Activated T-helper 17 cell treated with anti-CD3 and anti-CD28 coated beads, Interleukin-2, amount 50 U/mL, for 72 hours (primary cell): Measurements from ENCODE around the gene GRAMD1B. TPM values are rescaled to one million over a fixed set of nuclear protein-coding genes. Genes with fewer than 3 reads are reported as not detected.

ENCODE experiments used
- ATAC-seq: fragments of 150-1000 bp; cut with Tn5 transposase; replicated peaks from 2 replicates; pipeline ENCODE4 v1.10.0; 2021; ENCODE audit warnings: mild to moderate bottlenecking, moderate library complexity
- H3K27ac Mint-ChIP-seq: one replicate; pipeline ENCODE4 v1.8.0; 2022; ENCODE audit warnings: mixed read lengths
- H3K27me3 Mint-ChIP-seq: one replicate; pipeline ENCODE4 v1.8.0; 2022; ENCODE audit warnings: mixed read lengths
- H3K36me3 Mint-ChIP-seq: one replicate; pipeline ENCODE4 v1.8.0; 2022; ENCODE audit warnings: low read depth, mild to moderate bottlenecking, mixed read lengths
- H3K4me1 Mint-ChIP-seq: one replicate; pipeline ENCODE4 v1.8.0; 2022; ENCODE audit warnings: mixed read lengths
- H3K4me3 Mint-ChIP-seq: one replicate; pipeline ENCODE4 v1.8.0; 2022; ENCODE audit warnings: mild to moderate bottlenecking, mixed read lengths
- H3K9me3 Mint-ChIP-seq: one replicate; pipeline ENCODE4 v1.8.0; 2022; ENCODE audit warnings: mixed read lengths
- total RNA-seq, 2 donors: library from RNA; stranded (reverse); gene quantifications; one replicate each; pipeline ENCODE4 v1.2.3, GENCODE V29; 2022

Gene GRAMD1B
- total RNA-seq, 2 donors from 2014 or later, result 41.7 to 78.3 TPM

DNA sequence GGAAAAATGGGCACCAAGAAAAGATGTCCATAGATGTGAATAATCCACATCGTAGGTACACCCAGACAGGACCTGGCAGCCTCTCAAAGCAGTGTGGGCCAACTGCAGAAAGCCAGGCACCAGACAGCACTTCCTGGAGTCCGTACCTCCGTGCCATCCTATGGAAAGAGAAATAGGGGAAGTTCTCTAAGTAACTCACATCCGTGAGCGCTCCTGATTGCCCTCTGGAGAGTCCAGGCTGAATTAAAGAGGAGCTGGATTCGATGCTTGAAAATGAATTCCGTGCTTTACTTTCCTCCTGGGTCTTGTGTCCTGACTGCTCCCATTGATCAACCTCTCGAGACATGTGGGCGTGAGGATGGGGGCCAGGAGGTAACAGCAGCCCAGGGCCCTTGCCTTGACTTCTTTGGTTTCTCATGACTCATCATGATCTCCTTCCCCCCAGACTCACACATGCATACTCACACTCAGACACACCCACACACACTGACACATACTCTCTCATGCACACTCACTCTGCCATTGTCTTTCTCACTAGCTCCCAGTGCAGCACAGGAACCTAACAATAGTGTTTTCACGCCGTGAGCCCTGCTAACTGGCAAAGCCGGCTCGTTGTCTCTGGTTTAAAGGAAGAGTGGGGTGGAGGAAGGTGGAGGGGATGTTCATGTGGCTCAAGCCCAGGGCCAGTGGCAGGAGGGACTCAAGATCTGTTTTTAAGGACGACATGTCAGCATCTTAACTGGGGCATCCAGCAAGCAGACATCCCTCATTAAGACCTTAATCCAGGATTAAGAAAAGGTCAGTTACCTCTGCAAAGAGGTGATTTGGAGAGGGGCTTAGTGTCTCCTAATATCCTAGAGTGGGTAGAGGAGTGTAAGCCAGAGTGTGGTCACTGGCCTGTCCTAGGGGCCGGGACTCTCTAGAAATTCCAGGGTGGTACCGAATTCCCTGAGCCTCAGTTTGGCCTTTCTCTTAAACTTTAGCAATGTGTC is 120.2 kb downstream of the GRAMD1B start:
- Mint-ChIP-seq H3K27ac (no peak overlapping the region), H3K36me3 (no peaks in the 10 kb centered on the region), H3K27me3 (no peaks in the 10 kb centered on the region), H3K4me1 (peaks cover 18% of the 10 kb centered on the region), H3K4me3 (no peak overlapping the region), H3K9me3 (no peaks in the 10 kb centered on the region)
- ATAC-seq, result peak; percentile 90

DNA sequence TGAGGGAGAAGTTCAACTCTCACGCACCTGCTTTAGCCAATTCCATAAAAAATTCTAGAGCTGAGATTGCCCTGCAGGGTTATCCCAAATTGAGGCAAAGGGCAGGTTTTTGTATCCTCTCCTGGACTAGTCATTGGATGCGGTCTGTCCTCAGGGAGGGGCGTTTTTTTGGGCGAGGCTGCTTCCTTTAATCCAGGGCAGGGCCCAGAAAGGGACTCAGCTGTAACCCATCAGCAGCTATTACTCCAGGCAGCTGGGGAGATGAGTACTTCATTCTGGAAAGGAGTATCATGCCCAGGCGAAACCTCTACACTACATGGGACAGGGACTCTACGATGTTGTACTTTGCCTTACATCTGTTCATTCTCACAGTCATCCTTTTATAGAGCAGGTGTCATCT is 121.0 kb downstream of the GRAMD1B start:
- no peaks in the 10 kb centered on the region for H3K9me3 Mint-ChIP-seq
- H3K4me1 Mint-ChIP-seq, result peaks cover 18% of the 10 kb centered on the region
- H3K27me3 Mint-ChIP-seq, result no peaks in the 10 kb centered on the region
- no peak for ATAC-seq
- no peak overlapping the region for H3K4me3 Mint-ChIP-seq
- H3K36me3 Mint-ChIP-seq, result no peaks in the 10 kb centered on the region
- H3K27ac Mint-ChIP-seq, result no peak overlapping the region

DNA sequence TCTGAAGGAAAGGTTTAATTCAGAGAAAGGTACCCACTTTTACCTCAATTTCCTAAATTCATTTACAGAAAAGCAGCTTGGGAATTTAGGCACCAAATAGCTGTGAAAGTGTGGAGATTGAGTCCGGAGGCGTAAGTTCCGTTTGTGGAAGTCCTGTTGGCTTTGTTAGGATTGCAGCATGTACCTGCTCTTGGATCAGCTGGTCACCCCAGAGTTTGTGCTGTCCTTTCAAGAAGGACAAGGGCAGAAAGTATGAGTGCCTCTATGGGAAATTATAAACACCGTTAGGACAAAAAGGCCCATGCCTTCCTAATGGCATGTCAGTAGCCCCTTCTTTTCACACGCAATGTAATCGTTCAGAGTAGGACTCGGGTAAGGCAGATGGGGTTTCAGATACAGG is 126.6 kb downstream of the GRAMD1B start:
- no peaks in the 10 kb centered on the region for H3K9me3 Mint-ChIP-seq
- H3K27me3 Mint-ChIP-seq, result no peaks in the 10 kb centered on the region
- H3K36me3 Mint-ChIP-seq, result no peaks in the 10 kb centered on the region
- peaks cover 12% of the 10 kb centered on the region for H3K4me1 Mint-ChIP-seq
- H3K27ac Mint-ChIP-seq, result no peak overlapping the region
- H3K4me3 Mint-ChIP-seq, result no peak overlapping the region
- ATAC-seq, result no peak

DNA sequence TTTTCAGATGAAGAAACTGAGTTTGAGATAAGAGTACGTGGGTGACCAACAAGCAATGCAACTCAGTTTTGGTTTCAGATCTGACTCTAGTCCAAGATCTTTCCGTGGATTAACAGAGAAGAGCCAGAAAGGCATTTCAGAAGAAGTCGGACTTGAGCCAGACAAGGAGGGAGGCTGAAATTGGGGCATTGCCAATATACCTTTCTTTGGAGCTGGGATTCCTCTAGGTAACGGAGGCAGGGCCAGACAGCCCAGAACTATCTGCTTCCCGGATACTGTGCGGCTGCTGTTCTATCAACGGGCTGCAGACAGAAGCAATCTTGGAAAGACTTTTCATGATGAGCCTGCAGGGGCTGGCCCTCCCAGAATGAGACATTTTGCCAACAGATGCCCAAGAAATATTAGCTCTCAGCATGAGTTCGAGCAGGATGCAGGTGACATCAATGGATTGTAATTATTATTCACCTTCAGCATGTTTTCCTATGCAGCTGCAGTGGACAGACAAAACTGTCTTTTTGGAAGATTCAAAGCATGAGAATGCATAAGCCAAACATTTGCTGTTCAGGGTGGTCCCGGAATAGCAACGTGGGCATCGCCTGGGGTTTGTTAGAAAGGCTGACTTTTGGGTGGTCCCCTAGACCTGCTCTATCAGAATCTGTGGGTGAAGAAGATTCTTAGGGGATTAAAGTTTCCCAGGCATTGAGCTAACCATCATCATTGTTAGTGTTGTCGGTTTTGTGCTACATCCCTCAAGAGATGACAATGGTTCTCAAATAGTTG is 128.7 kb downstream of the GRAMD1B start:
- no peaks in the 10 kb centered on the region for H3K36me3 Mint-ChIP-seq
- no peak overlapping the region for H3K4me3 Mint-ChIP-seq
- no peak overlapping the region for H3K27ac Mint-ChIP-seq

DNA sequence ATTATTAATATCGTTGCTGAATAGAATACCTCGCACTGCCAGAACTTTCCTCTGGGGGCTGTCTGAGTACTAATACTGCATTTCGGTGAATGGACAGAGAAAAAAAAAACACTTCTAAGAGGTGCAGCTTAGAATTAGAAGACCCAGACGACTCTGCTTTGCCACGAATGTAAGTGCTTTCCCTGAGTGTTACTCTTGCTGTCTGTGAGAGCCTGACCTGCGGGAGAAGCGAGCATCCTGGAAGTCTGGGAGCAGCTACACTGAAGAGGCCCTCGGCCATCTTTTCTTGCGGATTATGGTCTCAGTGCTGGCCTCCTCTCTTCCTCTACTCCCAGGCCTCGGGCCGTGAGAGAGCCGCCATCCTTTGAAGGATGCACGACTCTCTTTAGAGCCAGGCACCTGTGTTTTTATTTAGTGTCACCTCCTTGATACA is 129.5 kb downstream of the GRAMD1B start:
- no peak for ATAC-seq

More for the DNA sequence above, 128.7 kb downstream of the GRAMD1B start:
- ATAC-seq, result no peak
- H3K4me1 Mint-ChIP-seq, result peaks cover 7% of the 10 kb centered on the region
- no peaks in the 10 kb centered on the region for H3K9me3 Mint-ChIP-seq
- no peaks in the 10 kb centered on the region for H3K27me3 Mint-ChIP-seq

DNA sequence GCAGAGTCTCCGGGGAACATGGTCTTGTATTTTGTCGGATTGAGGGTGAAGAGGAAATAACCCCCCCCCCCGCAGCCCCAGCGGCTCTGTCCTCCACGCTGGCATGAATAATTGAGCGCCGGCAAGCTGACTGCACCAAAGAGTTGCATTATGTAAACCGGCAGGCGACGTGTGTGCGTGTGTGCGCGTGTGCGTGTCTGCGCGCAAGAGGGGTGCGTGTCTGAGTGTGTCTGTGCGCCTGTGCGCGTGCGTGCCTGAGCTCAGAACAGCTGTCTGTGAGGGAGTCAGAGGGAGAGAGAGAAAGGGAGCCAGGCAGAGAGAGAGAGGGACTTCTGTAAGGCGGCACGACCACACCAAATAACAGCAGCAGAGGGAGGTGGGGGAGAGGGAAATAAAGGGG is 129.9 kb downstream of the GRAMD1B start:
- H3K27ac Mint-ChIP-seq, result no peak overlapping the region
- no peaks in the 10 kb centered on the region for H3K27me3 Mint-ChIP-seq
- H3K4me1 Mint-ChIP-seq, result peaks cover 5% of the 10 kb centered on the region
- no peaks in the 10 kb centered on the region for H3K9me3 Mint-ChIP-seq
- H3K4me3 Mint-ChIP-seq, result no peak overlapping the region
- no peak for ATAC-seq
- H3K36me3 Mint-ChIP-seq, result no peaks in the 10 kb centered on the region

More for the DNA sequence above, 129.5 kb downstream of the GRAMD1B start:
- Mint-ChIP-seq H3K36me3 (no peaks in the 10 kb centered on the region), H3K9me3 (no peaks in the 10 kb centered on the region), H3K27me3 (no peaks in the 10 kb centered on the region), H3K4me3 (no peak overlapping the region), H3K27ac (no peak overlapping the region), H3K4me1 (peaks cover 7% of the 10 kb centered on the region)

DNA sequence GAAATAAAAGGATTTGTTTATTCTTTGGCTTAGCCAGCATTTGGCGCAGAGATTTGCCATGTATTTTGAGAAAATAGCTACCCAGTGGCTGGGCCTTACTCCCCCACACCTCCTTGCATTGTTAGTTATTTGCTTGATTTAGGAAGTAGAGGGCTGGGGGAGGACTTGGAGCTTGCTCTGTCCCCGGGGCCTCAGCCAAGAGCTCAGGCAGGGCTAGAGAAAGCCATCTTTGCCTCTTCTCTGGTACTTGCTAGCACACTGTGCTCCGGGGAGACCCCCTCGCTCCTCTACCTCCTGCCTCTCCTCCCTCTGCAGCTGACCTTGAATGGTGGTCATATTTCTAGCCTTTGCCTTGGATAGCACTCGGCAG is 131.3 kb downstream of the GRAMD1B start:
- no peaks in the 10 kb centered on the region for H3K9me3 Mint-ChIP-seq
- H3K4me1 Mint-ChIP-seq, result peaks cover 3% of the 10 kb centered on the region
- H3K27ac Mint-ChIP-seq, result no peak overlapping the region
- H3K27me3 Mint-ChIP-seq, result no peaks in the 10 kb centered on the region
- no peak overlapping the region for H3K4me3 Mint-ChIP-seq
- no peak for ATAC-seq
- H3K36me3 Mint-ChIP-seq, result no peaks in the 10 kb centered on the region

DNA sequence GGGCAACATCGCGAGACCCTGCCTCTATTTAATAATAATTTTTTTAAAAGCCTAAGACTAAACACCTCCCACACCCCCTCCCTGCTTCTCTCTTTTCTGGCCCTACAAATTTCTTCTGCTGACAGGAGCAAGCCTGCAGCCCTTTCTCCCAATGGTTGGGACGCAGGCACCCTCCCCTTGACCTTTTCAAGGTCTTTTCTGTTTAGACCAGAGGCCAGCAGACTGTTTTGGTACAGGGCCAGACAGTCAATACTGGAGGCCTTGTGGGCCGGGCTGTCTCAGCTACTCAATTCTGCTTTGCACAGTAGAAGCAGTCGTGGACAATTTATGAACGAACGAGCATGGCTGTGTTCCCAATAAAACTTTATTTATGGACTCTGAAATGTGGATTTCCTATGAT is 132.1 kb downstream of the GRAMD1B start:
- Mint-ChIP-seq H3K9me3 (no peaks in the 10 kb centered on the region), H3K4me3 (no peak overlapping the region), H3K27ac (no peak overlapping the region), H3K27me3 (no peaks in the 10 kb centered on the region), H3K4me1 (peaks cover 3% of the 10 kb centered on the region), H3K36me3 (no peaks in the 10 kb centered on the region)
- no peak for ATAC-seq

DNA sequence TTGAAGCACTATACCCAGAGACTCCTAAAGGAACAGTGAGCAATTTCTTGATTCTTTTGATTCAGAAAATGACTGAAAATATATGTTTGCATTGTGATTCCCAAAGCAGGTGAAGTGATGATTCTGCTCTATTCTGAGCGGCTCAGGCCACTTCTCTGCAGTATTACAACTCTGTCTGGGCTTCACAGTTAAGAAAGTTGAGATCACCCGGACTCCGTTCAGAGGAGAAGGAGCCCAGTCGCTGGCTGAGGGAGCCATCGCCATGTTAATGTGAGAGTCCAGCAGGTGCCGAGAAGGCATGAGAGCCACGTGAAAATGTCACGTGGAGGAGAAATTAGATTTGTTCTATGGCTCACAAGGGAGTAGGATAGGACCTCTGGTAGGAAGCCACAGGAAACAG is 132.8 kb downstream of the GRAMD1B start:
- Mint-ChIP-seq H3K27ac (no peak overlapping the region), H3K9me3 (no peaks in the 10 kb centered on the region), H3K36me3 (no peaks in the 10 kb centered on the region), H3K27me3 (no peaks in the 10 kb centered on the region), H3K4me3 (no peak overlapping the region), H3K4me1 (peaks cover 3% of the 10 kb centered on the region)
- ATAC-seq, result no peak

DNA sequence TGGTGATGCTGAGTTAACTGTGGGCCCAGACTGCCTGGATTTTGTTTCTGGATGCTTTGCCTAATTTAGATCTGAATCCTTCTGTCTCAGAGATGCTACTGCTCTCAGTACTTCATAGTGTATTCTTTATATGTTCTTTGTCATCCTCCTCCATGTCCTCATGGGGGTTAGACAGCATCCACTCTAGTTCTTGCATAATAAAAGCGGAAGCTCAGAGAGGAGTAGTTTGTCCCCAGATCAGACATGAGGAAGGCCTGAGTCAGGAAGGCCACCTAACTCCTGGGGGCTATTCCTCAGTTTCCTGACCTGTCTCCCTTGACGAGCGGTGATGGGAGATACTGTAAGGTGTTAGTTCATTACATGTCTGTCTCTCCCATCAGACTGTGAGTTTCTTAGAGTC is 134.2 kb downstream of the GRAMD1B start:
- no peak for ATAC-seq
- Mint-ChIP-seq H3K27me3 (no peaks in the 10 kb centered on the region), H3K4me1 (no peaks in the 10 kb centered on the region), H3K36me3 (no peaks in the 10 kb centered on the region), H3K27ac (no peak overlapping the region), H3K4me3 (no peak overlapping the region), H3K9me3 (no peaks in the 10 kb centered on the region)

DNA sequence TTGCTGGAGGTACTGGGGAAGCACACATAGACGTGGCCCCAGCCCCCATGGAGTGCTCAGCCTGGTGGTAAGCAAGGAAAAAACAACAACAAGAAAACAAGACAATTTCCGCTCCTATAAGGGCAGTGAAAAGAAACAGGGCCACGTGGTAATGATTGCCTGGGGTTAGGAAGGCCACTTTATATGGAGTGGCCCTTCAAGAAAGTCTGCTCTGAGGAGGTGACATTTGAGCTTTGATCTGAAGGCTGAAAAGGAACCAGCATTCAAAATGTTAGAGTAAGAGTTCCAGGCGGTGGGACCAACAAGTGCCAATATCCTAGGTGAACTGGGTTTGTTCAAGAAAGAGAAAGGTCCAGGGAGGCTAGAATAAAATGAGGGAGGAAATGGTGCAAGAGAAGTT is 136.8 kb downstream of the GRAMD1B start:
- no peaks in the 10 kb centered on the region for H3K36me3 Mint-ChIP-seq

DNA sequence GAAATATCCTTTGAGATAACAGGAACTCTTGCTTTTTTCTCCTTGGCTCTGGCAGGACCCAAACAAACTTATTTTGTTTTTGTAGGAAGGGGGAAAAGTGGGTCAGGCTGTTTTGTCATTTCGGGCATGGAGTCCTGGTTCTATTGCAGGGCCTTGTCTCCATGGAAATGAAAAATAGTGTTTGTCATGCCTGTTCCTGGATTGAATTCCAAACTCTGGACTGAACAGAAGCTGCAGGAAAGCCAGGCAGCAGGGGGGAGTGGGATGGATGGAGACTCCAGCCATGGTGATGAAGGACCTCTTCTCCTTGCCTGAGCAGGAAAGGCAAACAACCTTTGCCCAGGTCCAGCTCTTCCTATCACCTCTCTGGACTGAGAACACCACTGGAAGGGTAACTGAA is 137.4 kb downstream of the GRAMD1B start:
- Mint-ChIP-seq H3K27ac (no peak overlapping the region), H3K4me3 (no peak overlapping the region), H3K9me3 (no peaks in the 10 kb centered on the region), H3K36me3 (no peaks in the 10 kb centered on the region), H3K27me3 (no peaks in the 10 kb centered on the region), H3K4me1 (peaks cover 7% of the 10 kb centered on the region)
- no peak for ATAC-seq

More for the DNA sequence above, 136.8 kb downstream of the GRAMD1B start:
- Mint-ChIP-seq H3K4me1 (peaks cover 4% of the 10 kb centered on the region), H3K4me3 (no peak overlapping the region), H3K9me3 (no peaks in the 10 kb centered on the region), H3K27me3 (no peaks in the 10 kb centered on the region), H3K27ac (no peak overlapping the region)
- no peak for ATAC-seq

DNA sequence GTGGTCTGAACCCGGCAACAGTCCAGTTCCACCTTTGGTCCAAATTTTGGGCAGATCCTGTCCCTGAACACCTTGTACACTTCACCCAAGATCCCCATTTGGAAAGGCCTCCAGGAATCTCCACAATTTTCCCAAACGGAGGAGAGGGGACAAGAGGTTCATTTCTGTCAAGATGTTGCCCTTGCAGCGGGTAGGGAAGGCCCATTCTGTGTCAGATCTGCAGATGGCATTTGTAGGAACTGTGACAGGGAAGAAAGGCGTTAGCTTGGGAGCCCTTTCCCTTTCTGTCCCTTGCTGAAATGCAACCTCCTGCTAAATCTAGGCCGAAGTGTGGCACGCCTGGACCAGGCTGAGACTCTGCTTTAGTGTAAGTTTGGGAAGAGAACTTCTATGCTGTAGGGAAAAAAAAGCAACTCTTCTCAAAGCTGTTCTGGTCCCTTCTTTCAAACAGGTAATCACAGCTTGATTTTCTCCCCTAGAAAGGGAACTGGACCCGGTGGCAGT is 138.3 kb downstream of the GRAMD1B start:
- H3K36me3 Mint-ChIP-seq, result no peaks in the 10 kb centered on the region
- no peak for ATAC-seq
- H3K27ac Mint-ChIP-seq, result no peak overlapping the region
- H3K9me3 Mint-ChIP-seq, result no peaks in the 10 kb centered on the region
- no peak overlapping the region for H3K4me3 Mint-ChIP-seq
- H3K4me1 Mint-ChIP-seq, result peaks cover 8% of the 10 kb centered on the region
- no peaks in the 10 kb centered on the region for H3K27me3 Mint-ChIP-seq

DNA sequence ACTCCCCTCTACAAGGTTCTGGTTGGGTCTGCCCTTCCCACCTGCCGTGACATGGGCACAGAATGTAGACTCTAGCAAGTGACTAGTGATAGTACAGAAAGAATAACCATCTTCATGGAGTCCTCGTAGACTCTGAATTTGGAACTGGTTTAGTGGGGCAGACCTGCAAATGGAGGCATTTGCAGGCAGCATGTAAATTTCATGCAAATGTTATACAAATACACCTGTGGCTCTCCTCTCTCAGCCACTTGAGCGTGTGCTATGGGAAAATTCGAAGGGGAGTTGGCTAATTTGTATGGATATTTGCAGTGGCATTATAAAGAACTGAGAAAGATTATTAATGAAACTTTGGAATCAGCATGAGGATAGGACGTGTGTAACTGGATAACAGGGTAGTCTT is 139.3 kb downstream of the GRAMD1B start:
- ATAC-seq, result no peak
- H3K27me3 Mint-ChIP-seq, result no peaks in the 10 kb centered on the region
- H3K4me1 Mint-ChIP-seq, result peaks cover 13% of the 10 kb centered on the region
- H3K9me3 Mint-ChIP-seq, result no peaks in the 10 kb centered on the region
- H3K27ac Mint-ChIP-seq, result peak overlapping the region; percentile 33
- H3K36me3 Mint-ChIP-seq, result no peaks in the 10 kb centered on the region
- H3K4me3 Mint-ChIP-seq, result no peak overlapping the region
